Measurements from ENCODE around the gene IFIT1.
"Not testable (repeated sequence)": the region's sequence is repeated elsewhere in the genome, so short reads cannot be mapped to it uniquely, and the experiment has no call there.

Gene IFIT1

GRCh38 chr10:89404104-89405047 lies 12.0 kb downstream of the IFIT1 start:
- DNase-seq = no peak

DNA sequence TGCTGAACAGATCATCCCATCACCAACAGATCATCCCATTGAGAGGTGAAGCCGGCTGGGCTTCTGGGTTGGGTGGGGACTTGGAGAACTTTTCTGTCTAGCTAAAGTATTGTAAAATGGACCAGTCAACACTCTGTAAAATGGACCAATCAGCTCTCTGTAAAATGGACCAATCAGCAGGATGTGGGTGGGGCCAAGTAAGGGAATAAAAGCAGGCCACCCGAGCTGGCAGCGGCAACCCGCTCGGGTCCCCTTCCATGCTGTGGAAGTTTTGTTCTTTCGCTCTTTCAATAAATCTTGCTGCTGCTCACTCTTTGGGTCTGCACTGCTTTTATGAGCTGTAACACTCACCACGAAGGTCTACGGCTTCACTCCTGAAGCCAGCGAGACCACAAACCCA lies 13.8 kb downstream of the IFIT1 start:
- not testable (repeated sequence) for DNase-seq

DNA sequence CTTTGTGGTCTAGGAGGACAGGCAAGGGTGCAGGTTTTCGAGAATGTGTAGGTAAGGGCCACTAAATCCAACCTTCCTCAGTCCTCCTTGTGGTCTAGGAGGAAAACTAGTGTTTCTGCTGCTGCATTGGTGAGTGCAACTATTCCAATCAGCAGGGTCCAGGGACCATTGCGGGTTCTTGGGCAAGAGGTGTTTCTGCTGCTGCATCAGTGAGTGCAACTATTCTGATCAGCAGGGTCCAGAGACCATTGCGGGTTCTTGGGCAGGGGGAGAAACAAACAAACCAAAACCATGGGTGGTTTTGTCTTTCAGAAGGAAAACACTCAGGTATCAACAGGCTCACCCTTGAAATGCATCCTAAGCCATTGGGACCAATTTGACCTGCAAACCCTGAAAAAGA lies 15.4 kb downstream of the IFIT1 start:
- DNase-seq = not testable (repeated sequence)

- not testable (repeated sequence) for DNase-seq
Observed at GRCh38 chr10:89409282-89409681, 16.9 kb downstream of the IFIT1 start.

DNA sequence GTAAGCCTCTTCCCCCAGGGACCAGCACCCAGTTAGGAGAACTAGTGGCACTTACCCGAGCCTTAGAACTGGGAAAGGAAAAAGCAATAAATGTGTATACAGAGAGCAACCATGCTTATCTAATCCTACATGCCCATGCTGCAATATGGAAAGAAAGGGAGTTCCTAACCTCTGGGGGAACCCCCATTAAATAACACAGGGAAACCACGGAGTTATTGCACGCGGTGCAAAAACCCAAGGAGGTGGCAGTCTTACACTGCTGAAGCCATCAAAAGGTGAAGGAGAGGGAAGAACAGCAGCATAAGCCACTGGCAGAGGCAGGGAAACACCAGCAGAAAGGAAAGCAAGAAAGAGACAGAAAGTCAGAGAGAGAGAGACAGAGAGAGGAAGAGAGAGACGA lies 18.1 kb downstream of the IFIT1 start:
- not testable (repeated sequence) for DNase-seq

DNA sequence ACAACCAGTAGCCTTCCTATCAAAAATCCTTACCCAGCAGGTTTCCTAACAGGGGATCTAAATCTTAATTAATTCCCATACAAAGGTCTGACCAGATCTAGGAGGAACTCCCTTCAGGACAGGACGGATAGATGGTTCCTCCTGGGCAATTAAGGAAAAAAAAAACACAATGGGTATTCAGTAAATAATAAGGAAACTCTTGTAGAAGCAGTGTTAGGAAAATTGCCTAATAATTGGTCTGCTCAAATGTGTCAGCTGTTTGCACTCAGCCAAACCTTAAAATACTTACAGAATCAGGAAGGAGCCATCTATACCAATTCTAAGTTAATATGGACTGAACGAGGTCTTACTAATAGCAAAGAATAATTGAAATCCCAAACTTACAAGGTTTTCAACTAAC lies 18.7 kb downstream of the IFIT1 start:
- DNase-seq = not testable (repeated sequence)

GRCh38 chr10:89412276-89412675 lies 19.9 kb downstream of the IFIT1 start:
- not testable (repeated sequence) for DNase-seq

DNA sequence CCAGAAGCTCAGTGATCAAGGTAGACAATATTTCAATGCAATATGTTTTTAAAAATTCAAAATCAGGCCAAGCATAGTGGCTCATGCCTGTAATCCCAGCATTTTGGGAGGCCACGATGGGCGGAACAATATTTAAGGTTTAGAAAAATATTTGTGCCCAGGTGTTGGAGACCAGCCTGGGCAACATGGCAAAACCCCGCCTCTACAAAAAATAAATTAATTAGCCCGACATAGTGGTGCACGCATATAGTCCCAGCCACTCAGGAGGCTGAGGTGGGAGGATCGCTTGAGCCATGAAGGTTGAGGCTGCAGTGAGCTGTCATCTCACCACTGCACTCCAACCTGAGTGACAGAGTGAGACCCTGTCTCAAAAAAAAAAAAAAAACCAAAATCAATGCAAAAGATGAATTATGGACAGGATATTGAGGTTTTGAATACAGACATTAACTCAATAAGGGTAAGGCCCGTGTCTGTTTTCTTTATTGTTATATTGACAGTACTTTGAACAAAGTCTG lies 21.0 kb downstream of the IFIT1 start:
- no peak for DNase-seq

DNA sequence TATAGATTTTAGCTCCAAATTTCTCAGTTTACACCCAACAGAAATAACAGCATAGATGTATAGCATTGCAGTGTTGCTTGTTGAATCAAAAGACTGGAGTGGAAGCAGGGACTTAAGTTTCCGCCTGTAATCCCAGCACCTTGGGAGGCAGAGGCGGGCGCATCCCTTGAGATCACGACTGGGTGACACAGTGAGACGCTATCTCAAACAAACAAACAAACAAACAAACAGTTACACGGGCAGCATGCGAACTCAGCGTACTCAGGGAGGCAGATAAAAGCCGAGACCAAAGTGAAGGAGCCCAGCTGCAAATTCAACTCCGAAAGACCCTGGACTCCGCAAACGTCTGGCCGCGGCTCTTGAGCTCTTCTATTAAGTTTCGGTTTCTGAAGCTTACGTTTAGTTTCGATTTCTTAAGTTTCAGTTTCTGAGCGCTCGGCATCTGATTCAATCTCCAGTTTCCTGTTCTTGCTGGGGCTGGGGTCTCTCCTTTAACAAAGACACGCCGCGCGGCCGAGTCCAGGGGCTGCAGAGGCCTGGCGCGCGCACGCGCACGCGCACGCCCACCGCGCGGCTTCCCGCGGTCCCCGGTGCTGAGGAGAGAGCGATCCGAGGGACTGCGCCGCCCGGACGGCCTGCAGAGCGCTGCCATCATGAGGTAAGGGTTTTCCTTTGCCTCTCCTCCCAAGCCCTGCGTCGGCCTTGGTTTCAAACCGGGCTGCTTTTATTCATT lies 21.9 kb downstream of the IFIT1 start, which contains the start of gene IFIT5:
Gene IFIT5 (plus strand): TSS at position 423 of the 733 bp plus-strand sequence. CDS start 231 bp downstream, at position 654.
- DNase-seq = peak; percentile 41 to 48

GRCh38 chr10:89414879-89415821 lies 22.7 kb downstream of the IFIT1 start:
- DNase-seq = peak in 1 of 2 experiments; percentile 30

DNA sequence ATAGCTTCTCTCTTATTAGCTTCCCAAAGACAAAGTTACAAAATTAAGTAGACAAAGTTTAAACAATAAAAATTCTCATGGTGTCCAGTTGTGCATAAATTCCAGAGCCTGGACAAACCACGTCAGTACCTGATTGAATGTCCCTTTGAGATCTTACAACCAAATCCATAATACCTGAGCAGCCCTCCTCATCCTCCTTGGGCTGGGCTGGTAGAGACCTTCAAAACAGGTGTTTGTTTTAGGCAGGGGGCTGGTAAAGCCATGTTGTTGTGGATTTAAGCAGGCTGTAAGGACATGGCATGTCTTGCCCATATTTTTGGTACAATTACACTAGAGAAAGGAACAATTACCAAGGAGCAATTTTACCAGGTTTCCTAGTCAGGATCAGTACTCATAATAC lies 24.0 kb downstream of the IFIT1 start:
- no peak for DNase-seq

DNA sequence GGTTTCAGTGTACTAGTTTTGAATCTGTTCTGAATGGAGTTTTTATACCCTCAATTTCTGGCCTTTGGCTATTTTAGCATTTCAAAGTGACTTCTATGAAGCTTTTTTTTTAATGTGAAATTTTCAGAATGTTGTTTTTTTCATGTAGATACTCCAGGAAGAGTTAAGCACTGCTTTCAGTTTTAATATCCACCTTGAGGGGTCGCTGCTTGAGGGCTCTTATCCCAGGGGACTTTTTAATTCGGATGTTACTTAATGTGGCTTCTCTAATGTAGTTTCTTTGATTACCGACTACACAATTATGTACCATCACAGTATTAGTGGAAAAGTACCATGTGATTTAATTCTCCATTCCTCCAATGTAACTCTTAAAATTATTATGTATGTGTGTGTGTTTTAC lies 27.1 kb downstream of the IFIT1 start:
- no peak for DNase-seq

DNA sequence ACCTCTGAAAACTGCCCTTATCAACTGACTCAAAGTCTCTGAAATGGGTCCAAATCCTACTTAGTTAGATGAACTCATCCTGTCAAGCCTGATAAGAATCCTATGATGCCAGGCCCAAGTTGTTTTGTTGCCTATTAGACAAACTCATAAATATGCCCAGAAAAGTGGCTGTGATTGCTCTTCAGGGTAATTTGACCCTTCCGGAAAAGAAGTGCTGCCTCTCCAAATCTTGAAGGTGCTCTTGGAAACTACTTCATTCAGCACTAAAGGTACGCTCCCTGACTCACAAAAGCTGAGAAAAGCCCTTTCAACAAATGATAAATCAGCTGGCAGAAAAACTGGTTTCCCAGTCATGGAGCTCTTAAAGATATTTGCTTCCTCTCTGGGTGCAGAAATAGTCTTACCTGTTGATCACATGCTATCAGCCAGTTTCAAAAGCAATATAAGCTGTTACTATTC lies 28.6 kb downstream of the IFIT1 start:
- DNase-seq = no peak

GRCh38 chr10:89425000-89425399 lies 32.6 kb downstream of the IFIT1 start:
- DNase-seq = no peak

GRCh38 chr10:89426230-89426868 lies 33.9 kb downstream of the IFIT1 start:
- DNase-seq = peak; percentile 24 to 56

GRCh38 chr10:89427629-89428028 lies 35.2 kb downstream of the IFIT1 start:
- no peak for DNase-seq

DNA sequence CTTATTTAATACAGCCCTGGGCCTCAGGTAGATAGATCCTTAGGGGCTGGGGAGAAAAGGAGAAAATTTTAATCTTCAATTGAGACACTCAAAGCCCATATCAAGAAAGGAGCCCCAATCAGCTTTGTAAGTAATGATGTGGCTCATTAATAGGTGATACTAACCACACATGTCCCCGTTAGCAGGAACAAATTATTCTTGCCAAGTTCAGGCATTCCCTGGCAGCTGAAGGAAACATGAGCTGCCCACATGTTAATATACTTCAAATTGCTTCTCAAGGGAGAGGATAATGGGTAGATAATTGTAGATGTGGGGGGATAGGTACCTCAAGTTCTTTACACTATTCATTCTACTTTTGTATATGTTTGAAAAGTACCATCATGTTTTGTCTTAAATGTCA lies 36.5 kb downstream of the IFIT1 start:
- no peak for DNase-seq

DNA sequence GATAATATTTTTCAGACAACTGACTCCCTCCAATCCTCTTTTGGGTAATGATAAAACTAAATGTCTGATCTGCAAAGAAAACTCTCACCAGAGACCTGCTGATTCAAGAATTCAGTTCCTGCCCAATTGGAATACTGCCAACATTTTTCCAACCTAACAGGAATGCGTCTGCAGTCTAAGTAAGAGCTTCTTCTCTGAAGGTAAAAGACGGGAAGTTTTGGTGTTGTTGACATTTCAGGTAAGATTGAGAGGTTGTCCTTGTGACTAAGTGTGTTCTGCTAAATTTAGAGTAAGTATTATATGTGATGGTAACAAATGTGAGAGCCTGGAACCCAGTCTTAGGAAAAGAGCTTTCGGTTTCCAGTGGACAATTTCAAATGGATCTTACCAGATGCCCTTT lies 39.6 kb downstream of the IFIT1 start:
- DNase-seq = no peak

DNA sequence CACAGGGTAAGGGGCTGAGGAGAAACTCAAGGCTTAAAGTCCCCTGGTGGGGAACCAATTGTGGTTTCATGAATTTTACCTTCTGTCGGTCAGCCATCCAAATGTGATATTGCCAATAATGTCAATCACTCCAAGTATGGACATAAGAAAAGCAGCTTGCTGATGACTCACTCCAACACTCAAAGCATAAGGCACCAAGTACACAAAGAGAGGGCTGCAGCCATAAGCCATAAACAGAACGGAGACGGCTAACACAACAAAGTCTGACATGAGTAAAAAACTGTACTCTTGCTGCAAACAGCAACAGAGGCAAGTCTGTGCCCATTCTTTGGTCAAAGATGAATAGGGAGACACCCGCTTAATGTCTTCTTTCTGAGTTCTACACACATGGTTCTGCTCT lies 46.1 kb downstream of the IFIT1 start:
- DNase-seq = no peak

GRCh38 chr10:89440226-89441009 lies 48.0 kb downstream of the IFIT1 start:
- DNase-seq = no peak

DNA sequence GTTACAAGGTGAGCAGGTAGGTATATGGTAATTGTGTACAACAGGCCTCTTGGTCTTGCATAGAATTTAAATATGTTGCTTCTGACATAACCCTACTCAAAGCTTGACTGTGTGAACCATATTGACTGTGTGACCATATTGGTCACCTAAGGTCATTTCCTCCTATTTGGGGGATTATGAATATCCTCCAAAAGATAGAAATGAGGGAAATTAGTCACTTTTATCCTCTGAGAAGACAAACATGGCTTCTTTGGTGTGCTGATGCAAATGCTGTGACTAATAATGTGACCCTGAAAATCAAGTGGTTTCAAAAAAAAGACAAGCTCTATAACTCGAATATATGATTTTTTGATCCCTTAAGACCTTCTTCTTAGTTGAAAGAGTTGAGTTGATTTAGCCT lies 49.9 kb downstream of the IFIT1 start:
- DNase-seq = no peak
